ENCODE data around the gene MRPS18A. TPM values are rescaled to one million over a fixed set of nuclear protein-coding genes. Genes with fewer than 3 reads are reported as not detected.

MRPS18A gene
- total and polyA plus RNA-seq, 2 of the 13 experiments (the other 11 are each of a cell fraction or from before 2014, with no cell fraction given): 87.8 to 89.1 TPM

DNA sequence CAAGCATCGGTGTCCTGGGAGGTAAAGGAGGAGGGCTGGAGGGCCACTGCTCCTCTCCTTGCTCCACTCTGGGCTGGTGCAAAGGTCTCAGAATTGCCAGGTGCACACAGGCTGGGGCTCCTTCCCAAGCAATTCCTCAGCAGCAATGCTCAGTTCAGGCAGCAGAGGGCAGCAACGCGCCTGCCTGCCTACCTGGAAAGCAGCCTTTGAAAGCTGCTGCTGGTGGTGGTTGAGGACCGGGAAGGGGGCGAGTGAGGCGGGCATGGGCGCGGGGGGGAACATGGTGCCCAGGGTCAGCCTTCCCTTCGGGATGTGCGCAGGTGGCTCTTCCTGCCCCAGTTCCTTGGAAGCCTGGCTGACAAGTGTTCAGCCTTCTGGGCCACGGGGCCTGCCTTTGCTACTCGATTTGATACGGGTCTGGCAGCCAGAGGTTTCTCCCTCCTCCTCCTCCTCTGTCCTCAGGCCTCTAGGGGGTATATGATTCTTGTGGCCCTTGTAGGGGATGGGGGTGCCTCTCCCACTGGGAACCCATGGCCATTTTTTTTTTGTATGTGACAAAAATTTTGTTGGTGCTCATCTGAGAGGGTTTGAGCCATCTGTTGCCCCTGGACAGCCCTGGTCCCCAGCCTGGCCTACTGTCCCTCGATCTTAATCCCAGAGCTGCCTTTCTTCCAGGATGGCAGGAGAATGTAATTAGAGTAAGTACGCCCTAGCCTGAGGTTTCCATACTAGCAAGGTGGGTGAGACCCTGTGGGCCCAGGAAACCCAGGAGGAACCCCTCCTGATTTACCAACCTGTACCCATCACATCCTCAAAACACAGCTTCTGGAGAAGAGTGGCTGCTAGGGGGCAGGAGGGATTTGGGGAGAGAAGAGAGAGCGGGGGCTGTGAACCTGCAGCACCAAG, 20.1 kb downstream of the MRPS18A start (continued):
- TF ChIP-seq ZNF20 (CRISPR knock-in tag; IDR thresholded peaks at IDR 0.05) (no peak), PAX8 (CRISPR knock-in tag; IDR thresholded peaks at IDR 0.05; ENCODE audit: borderline replicate concordance) (no peak), GPN1 (CRISPR knock-in tag; IDR thresholded peaks at IDR 0.05; ENCODE audit: borderline replicate concordance) (no peak), ZBTB38 (CRISPR knock-in tag; IDR thresholded peaks at IDR 0.05) (0 out of 2 replicates have a peak, but pooled peaks have one; percentile 26), ISL2 (CRISPR knock-in tag; IDR thresholded peaks at IDR 0.05) (0 out of 2 replicates have a peak, but pooled peaks have one; percentile 37), FOXP1 (IDR thresholded peaks at IDR 0.05) (no peak), FOXP1 (CRISPR knock-in tag; IDR thresholded peaks at IDR 0.05) (no peak), SOX6 (IDR thresholded peaks at IDR 0.05) (no peak), SOX6 (CRISPR knock-in tag; IDR thresholded peaks at IDR 0.05) (peak; percentile 41; the same call in 1 of the 2 replicates), IRF1 (CRISPR knock-in tag; IDR thresholded peaks at IDR 0.05; ENCODE audit: low read depth) (no peak), ZNF101 (CRISPR knock-in tag; IDR thresholded peaks at IDR 0.05; ENCODE audit: borderline replicate concordance, low read depth) (no peak), ZFP62 (CRISPR knock-in tag; IDR thresholded peaks at IDR 0.05) (no peak), TBL1XR1 (IDR thresholded peaks at IDR 0.05; ENCODE audit: borderline replicate concordance, low read length, partially characterized antibody) (no peak), ZSCAN12 (CRISPR knock-in tag; IDR thresholded peaks at IDR 0.05) (no peak), ZNF331 (CRISPR knock-in tag; IDR thresholded peaks at IDR 0.05) (peak; percentile 86; the same call in 1 of the 2 replicates), ZNF10 (CRISPR knock-in tag; IDR thresholded peaks at IDR 0.05; ENCODE audit: borderline replicate concordance, low read depth) (no peak), ZNF567 (CRISPR knock-in tag; IDR thresholded peaks at IDR 0.05; ENCODE audit: borderline replicate concordance) (no peak; the same call in 1 of the 2 replicates), CAMTA2 (CRISPR knock-in tag; IDR thresholded peaks at IDR 0.05; ENCODE audit: borderline replicate concordance) (no peak), ZKSCAN8 (CRISPR knock-in tag; IDR thresholded peaks at IDR 0.05; ENCODE audit: borderline replicate concordance) (peak; percentile 60; the same call in 1 of the 2 replicates), ZNF260 (CRISPR knock-in tag; IDR thresholded peaks at IDR 0.05; ENCODE audit: borderline replicate concordance, low read depth) (no peak), MIER2 (CRISPR knock-in tag; IDR thresholded peaks at IDR 0.05) (no peak)
- TF ChIP-seq, protein P1, sequence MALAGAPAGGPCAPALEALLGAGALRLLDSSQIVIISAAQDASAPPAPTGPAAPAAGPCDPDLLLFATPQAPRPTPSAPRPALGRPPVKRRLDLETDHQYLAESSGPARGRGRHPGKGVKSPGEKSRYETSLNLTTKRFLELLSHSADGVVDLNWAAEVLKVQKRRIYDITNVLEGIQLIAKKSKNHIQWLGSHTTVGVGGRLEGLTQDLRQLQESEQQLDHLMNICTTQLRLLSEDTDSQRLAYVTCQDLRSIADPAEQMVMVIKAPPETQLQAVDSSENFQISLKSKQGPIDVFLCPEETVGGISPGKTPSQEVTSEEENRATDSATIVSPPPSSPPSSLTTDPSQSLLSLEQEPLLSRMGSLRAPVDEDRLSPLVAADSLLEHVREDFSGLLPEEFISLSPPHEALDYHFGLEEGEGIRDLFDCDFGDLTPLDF (CRISPR knock-in tag; IDR thresholded peaks at IDR 0.05): no peak
- TF ChIP-seq, protein P2, sequence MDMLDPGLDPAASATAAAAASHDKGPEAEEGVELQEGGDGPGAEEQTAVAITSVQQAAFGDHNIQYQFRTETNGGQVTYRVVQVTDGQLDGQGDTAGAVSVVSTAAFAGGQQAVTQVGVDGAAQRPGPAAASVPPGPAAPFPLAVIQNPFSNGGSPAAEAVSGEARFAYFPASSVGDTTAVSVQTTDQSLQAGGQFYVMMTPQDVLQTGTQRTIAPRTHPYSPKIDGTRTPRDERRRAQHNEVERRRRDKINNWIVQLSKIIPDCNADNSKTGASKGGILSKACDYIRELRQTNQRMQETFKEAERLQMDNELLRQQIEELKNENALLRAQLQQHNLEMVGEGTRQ (IDR thresholded peaks at IDR 0.05; ENCODE audit: low read depth, low read length): no peak
- TF ChIP-seq, protein P2 (CRISPR knock-in tag; IDR thresholded peaks at IDR 0.05; ENCODE audit: borderline replicate concordance): no peak; the same call in 1 of the 2 replicates

Data from HepG2 (cell line).